Thyroid gland (tissue), 4 donors: Measurements from ENCODE around the gene CEP250. TPM values are rescaled to one million over a fixed set of nuclear protein-coding genes. Genes with fewer than 3 reads are reported as not detected.
"Not testable (repeated sequence)": the region's sequence is repeated elsewhere in the genome, so short reads cannot be mapped to it uniquely, and the experiment has no call there.

ENCODE experiments used
- DNase-seq, 2 donors: peaks; one replicate each; pipeline ENCODE4 v3.0.0-alpha.2; 2019
- H3K27ac ChIP-seq, 3 donors: fragments of 200-600 bp; sonication (generic); 1 replicate in 2 of 3; 2 replicates in 1 of 3; pipeline ENCODE4 v1.5.1; 2016 to 2019; ENCODE audit warnings: mild to moderate bottlenecking in 1 of 3, moderate library complexity in 1 of 3
- H3K27me3 ChIP-seq: fragments of 200-600 bp; sonication (generic); one replicate; pipeline ENCODE4 v1.5.1; 2019
- H3K36me3 ChIP-seq, 2 donors: fragments of 200-600 bp; sonication (generic); one replicate each; pipeline ENCODE4 v1.5.1; 2016 to 2019
- H3K4me1 ChIP-seq, 2 donors: fragments of 200-600 bp; sonication (generic); one replicate each; pipeline ENCODE4 v1.5.1; 2017 to 2019
- H3K4me3 ChIP-seq, 3 donors: fragments of 200-600 bp; sonication (generic); replicated peaks in 1 of 3; 1 replicate in 2 of 3; 2 replicates in 1 of 3; pipeline ENCODE4 v1.5.1; 2016; ENCODE audit warnings: mild to moderate bottlenecking in 1 of 3
- H3K9me3 ChIP-seq: fragments of 200-600 bp; sonication (generic); one replicate; pipeline ENCODE4 v1.5.1; 2017
- POLR2A ChIP-seq, 2 donors: fragments of 450-650 bp; IDR thresholded peaks; one replicate each; pipeline ENCODE4 v1.6.1; 2017; ENCODE audit warnings: antibody characterized with exemption in 2 of 2, mild to moderate bottlenecking in 2 of 2, moderate library complexity in 1 of 2
- WGBS, 2 donors: methylation state at CpG; one replicate each; pipeline ENCODE4 v1.1.5; 2017; 5-methylcytosine and 5-hydroxymethylcytosine counted together
- intact Hi-C: fragments of 100-400 bp; cut with DNase I; formaldehyde crosslinking; loops from one replicate; pipeline ENCODE4 v1.15.1; 2023
- total RNA-seq, 4 donors: library from RNA; depleted of rRNA; stranded (reverse); fragments of >200 nt; gene quantifications; one replicate each; pipeline ENCODE4 v1.2.3, GENCODE V29; 2016
- TF ChIP-seq, protein P1 (sequence below), 6 experiments: fragments of 200-600 bp in 3 of 6; fragments of 450-650 bp in 3 of 6; sonication (generic) in 3 of 6; IDR thresholded peaks; one replicate each; pipeline ENCODE4 v1.5.1; 2016 to 2019; ENCODE audit warnings: antibody characterized with exemption in 6 of 6, mild to moderate bottlenecking in 2 of 6, inconsistent platforms in 1 of 6, moderate library complexity in 1 of 6

CEP250 gene
- total RNA-seq, 4 donors from 2014 or later: 17.5 to 198 (median 34.8) TPM

DNA sequence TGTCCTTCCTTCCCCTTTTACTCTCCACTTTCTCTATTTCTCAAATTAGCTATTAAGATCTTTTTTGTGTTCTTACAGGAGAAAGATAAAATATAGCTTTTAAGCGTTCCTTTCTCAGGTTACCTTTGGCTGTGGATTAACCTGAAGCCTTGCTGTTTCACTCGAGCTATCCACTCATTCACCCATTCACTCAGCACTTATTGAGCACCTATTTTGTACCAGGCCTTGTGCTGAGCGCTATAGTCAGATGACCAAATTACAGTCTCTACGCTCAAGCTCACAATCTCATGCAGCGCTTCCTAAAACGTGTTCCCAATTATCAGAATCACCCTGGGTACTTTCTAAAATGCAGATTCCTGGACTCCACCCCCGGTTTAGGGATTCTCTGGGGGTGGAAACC is 1.8 kb upstream of the CEP250 start:
- Histone ChIP-seq H3K4me3 (no peak overlapping the region), H3K27me3 (no peaks in the 10 kb centered on the region), H3K9me3 (no peaks in the 10 kb centered on the region), H3K36me3 (no peaks in the 10 kb centered on the region), H3K4me1 (peaks cover 10 to 12% of the 10 kb centered on the region in 2 donors), H3K27ac (no peak overlapping the region)
- no peak for TF ChIP-seq POLR2A (IDR thresholded peaks at IDR 0.05)
- TF ChIP-seq, protein P1, sequence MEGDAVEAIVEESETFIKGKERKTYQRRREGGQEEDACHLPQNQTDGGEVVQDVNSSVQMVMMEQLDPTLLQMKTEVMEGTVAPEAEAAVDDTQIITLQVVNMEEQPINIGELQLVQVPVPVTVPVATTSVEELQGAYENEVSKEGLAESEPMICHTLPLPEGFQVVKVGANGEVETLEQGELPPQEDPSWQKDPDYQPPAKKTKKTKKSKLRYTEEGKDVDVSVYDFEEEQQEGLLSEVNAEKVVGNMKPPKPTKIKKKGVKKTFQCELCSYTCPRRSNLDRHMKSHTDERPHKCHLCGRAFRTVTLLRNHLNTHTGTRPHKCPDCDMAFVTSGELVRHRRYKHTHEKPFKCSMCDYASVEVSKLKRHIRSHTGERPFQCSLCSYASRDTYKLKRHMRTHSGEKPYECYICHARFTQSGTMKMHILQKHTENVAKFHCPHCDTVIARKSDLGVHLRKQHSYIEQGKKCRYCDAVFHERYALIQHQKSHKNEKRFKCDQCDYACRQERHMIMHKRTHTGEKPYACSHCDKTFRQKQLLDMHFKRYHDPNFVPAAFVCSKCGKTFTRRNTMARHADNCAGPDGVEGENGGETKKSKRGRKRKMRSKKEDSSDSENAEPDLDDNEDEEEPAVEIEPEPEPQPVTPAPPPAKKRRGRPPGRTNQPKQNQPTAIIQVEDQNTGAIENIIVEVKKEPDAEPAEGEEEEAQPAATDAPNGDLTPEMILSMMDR (IDR thresholded peaks at IDR 0.05): no peak
- DNase-seq: no peak
- WGBS, 2 donors: 92 to 94% methylated on average over 7 of the region's 7 CpGs
- intact Hi-C loops: no loop called here

DNA sequence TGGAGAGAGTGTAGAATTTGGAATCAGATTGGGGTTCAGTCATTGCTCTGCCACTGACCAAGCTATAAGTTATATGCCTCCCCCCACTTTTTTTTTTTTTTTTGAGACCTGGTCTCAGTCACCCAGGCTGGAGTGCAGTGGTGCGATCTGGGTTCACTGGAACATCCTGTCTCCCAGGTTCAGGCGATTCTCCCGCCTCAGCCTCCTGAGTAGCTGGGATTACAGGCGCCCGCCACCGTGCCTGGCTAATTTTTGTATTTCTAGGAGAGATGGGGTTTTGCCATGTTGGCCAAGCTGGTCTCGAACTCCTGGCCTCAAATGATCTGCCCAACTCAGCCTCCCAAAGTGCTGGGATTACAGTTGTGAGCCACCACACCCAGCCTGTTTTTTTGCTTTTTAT is 1.3 kb downstream of the CEP250 start:
- H3K27me3 ChIP-seq, H3K36me3 ChIP-seq, H3K9me3 ChIP-seq, DNase-seq, H3K4me3 ChIP-seq, H3K27ac ChIP-seq, intact Hi-C loops: not testable (repeated sequence)
- WGBS, 2 donors: 96 to 97% methylated on average over 7 of the region's 7 CpGs
- H3K4me1 ChIP-seq: peaks cover 10 to 12% of the 10 kb centered on the region in 2 donors

GRCh38 chr20:35457539-35457938 is 2.1 kb downstream of the CEP250 start:
- H3K27me3 ChIP-seq, H3K27ac ChIP-seq, H3K4me3 ChIP-seq, H3K9me3 ChIP-seq, DNase-seq, H3K36me3 ChIP-seq, intact Hi-C loops: not testable (repeated sequence)
- H3K4me1 ChIP-seq: peaks cover 10 to 12% of the 10 kb centered on the region in 2 donors
- WGBS, 2 donors: 79 to 86% methylated on average over 2 of the region's 2 CpGs

DNA sequence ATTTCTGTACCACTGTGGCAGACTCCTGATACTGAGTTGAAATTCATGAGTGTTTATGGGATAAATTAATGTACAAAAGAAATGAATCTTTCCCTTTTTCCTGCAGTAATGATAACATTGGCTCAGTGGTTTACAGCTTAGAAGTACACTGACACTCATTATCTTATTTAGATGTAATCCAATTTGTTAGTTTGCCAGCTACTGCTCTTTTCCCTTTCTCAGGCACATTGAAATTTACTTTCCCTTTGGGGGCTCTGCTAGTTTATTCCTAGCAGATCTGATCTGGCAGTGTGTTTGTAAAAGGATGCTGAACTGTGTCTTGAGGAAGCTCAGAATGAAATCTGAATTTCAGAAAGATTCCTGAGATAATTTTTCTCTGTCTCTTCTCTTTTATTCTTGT is 3.0 kb downstream of the CEP250 start:
- Histone ChIP-seq H3K27ac (no peak overlapping the region), H3K4me1 (peaks cover 10 to 12% of the 10 kb centered on the region in 2 donors), H3K27me3 (no peaks in the 10 kb centered on the region), H3K4me3 (no peak overlapping the region), H3K36me3 (no peaks in the 10 kb centered on the region), H3K9me3 (no peaks in the 10 kb centered on the region)
- TF ChIP-seq, protein P1 (IDR thresholded peaks at IDR 0.05): no peak
- TF ChIP-seq POLR2A (IDR thresholded peaks at IDR 0.05): no peak
- no peak for DNase-seq
- intact Hi-C loops: no loop called here

DNA sequence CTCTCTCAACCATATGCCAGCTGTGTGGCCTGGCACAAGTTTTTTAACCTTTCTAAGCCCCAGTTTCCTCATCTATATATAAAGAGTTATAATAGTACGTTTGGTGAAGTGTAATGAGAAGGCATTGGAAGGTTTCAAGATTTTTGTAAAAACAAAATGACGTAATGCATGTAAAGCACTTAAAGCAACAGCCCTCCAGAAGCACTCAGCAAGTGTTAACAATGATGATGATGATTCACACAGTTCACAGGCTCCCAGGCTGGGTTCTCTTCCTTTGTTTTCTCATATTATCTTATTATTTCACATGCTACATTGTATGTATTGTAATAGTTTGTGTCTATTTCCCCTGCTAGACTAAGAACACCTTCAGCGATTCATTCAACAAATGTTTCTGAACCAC is 6.2 kb downstream of the CEP250 start:
- Histone ChIP-seq H3K4me1 (no peaks in the 10 kb centered on the region), H3K9me3 (no peaks in the 10 kb centered on the region), H3K36me3 (peaks cover 0 to 2% of the 10 kb centered on the region in 2 donors), H3K27ac (no peak overlapping the region), H3K27me3 (no peaks in the 10 kb centered on the region), H3K4me3 (no peak overlapping the region)
- TF ChIP-seq POLR2A (IDR thresholded peaks at IDR 0.05): no peak
- no peak for DNase-seq
- intact Hi-C loops: loop anchor here (10.0 kb wide), 1 partner anchor 243 kb away; no protein-coding TSS in a partner anchor
- 77 to 91% methylated on average over 3 of the region's 3 CpGs for WGBS, 2 donors

DNA sequence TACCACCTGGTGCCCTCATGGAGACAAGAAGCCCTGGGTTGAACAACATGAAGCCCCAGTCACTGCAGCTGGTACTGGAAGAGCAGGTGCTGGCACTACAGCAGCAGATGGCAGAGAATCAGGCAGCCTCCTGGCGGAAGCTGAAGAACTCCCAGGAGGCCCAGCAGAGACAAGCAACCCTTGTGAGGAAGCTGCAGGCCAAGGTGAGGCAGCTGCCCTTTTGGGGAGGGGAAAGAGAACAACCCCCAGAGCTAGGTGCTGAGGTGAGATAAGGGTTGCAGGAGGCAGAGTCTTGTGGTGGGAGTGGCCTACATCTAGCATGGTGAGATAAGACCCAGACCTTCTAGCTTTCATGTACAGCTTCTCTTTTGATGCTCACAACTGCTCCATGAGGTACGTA is 7.0 kb downstream of the CEP250 start:
- peaks cover 0 to 2% of the 10 kb centered on the region in 2 donors for H3K36me3 ChIP-seq

More for the DNA sequence above, 7.0 kb downstream of the CEP250 start:
- intact Hi-C loops: loop anchor here (10.0 kb wide), 1 partner anchor 242 kb away; no protein-coding TSS in a partner anchor
- Histone ChIP-seq H3K27me3 (no peaks in the 10 kb centered on the region), H3K9me3 (no peaks in the 10 kb centered on the region), H3K4me1 (no peaks in the 10 kb centered on the region), H3K27ac (no peak overlapping the region), H3K4me3 (no peak overlapping the region)
- 97 to 100% methylated on average over 2 of the region's 2 CpGs for WGBS, 2 donors
- no peak for TF ChIP-seq POLR2A (IDR thresholded peaks at IDR 0.05)
- TF ChIP-seq, protein P1 (IDR thresholded peaks at IDR 0.05): no peak
- DNase-seq: no peak
